Right lobe of liver (tissue), 6 donors: ENCODE data around the gene TTBK2. TPM values are rescaled to one million over a fixed set of nuclear protein-coding genes. Genes with fewer than 3 reads are reported as not detected.

Experiments
- ATAC-seq, 4 donors: fragments of 200-7000 bp; cut with Tn5 transposase; one replicate each; pipeline ENCODE4 v1.9.1; 2020; ENCODE audit warnings: mild to moderate bottlenecking in 4 of 4, moderate library complexity in 4 of 4
- DNase-seq, 3 donors: peaks; one replicate each; pipeline ENCODE4 v3.0.0-alpha.2; 2020
- H3K27ac ChIP-seq, 3 donors: fragments of 200-600 bp; one replicate each; pipeline ENCODE4 v1.8.0; 2022
- H3K27me3 ChIP-seq, 2 donors: fragments of 200-600 bp; one replicate each; pipeline ENCODE4 v1.8.0; 2022
- H3K36me3 ChIP-seq, 4 donors: fragments of 200-600 bp; sonication (generic) in 1 of 4; one replicate each; pipeline versions ENCODE4 v1.5.1 to v1.8.0; 2017 to 2022; ENCODE audit warnings: control low read depth in 1 of 4
- H3K4me1 ChIP-seq, 4 donors: fragments of 200-600 bp; sonication (generic) in 1 of 4; one replicate each; pipeline versions ENCODE4 v1.5.1 to v1.8.0; 2017 to 2022; ENCODE audit warnings: control low read depth in 1 of 4
- H3K4me3 ChIP-seq, 3 donors: fragments of 200-600 bp; one replicate each; pipeline ENCODE4 v1.8.0; 2022
- H3K9me3 ChIP-seq, 4 donors: fragments of 200-600 bp; sonication (generic) in 1 of 4; one replicate each; pipeline versions ENCODE4 v1.5.1 to v1.8.0; 2017 to 2022; ENCODE audit warnings: control low read depth in 1 of 4
- POLR2A ChIP-seq: fragments of 450-650 bp; IDR thresholded peaks from one replicate; pipeline ENCODE4 v1.6.1; 2017; ENCODE audit warnings: antibody characterized with exemption, mild to moderate bottlenecking
- WGBS: methylation state at CpG from one replicate; pipeline ENCODE4 v1.1.6; 2018; ENCODE audit warnings: low coverage, low lambda C conversion rate; ENCODE audit not compliant: insufficient coverage; ENCODE audit errors: missing lambda C conversion rate; 5-methylcytosine and 5-hydroxymethylcytosine counted together
- intact Hi-C, 2 donors: fragments of 100-400 bp; cut with DNase I; formaldehyde crosslinking; loops; one replicate each; pipeline versions ENCODE4 v1.11.2 to v1.14.1; 2022
- total RNA-seq, 6 experiments: library from RNA; depleted of rRNA in 2 of 6; stranded (reverse); fragments of >200 nt in 2 of 6; fragmentation: NEBNext Ultra II Directional in 3 of 6; extraction: Animal tissue kit (Norgen Biotek cat#: 25700) in 3 of 6; gene quantifications; one replicate each; pipeline versions ENCODE4 v1.1.0 to v1.2.4, GENCODE V29; 2016 to 2023
- TF ChIP-seq, protein P1 (sequence below), 4 donors: fragments of 200-600 bp in 3 of 4; fragments of 450-650 bp in 1 of 4; IDR thresholded peaks; one replicate each; pipeline versions ENCODE4 v1.5.1 to v1.8.0; 2016 to 2022; ENCODE audit warnings: antibody characterized with exemption in 4 of 4, mild to moderate bottlenecking in 2 of 4
- donor health status: DM: no; HTN: yes; CAD: no.
- donor health status: DM: no; HTN: no; CAD: no.
- donor health status: DM: no; HTN: no; CAD: no.
- donor health status: DM: no; HTN: yes; CAD: no.
- donor health status: DM: no; HTN: yes; CAD: no.

The TTBK2 gene
- total RNA-seq, 6 experiments from 2014 or later = 4.9 to 6.8 (median 5.5) TPM

DNA sequence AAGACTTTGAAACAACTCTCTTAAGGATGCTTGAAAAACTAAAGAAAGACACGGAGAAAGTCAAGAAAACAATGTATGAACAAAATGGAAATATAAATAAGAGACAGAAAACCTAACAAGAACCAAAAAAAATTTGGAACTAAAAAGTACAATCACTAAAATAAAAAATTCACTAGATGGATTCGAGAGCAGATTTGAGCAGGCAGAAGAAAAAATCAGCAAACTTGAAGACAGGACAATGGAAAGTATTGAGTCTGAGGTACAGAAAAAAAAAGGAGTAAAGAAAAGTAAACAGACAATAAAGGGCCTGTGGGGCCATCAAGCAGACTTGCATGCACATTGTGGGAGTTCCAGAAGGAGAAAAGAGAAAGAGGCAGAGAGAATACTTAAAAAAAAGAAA, 170.3 kb downstream of the TTBK2 start:
- DNase-seq (no peak), ATAC-seq (no peak)
- WGBS = 97% methylated on average over 2 of the region's 2 CpGs
- Histone ChIP-seq H3K9me3 (no peaks in the 10 kb centered on the region), H3K4me3 (no peak overlapping the region), H3K36me3 (no peaks in the 10 kb centered on the region), H3K27ac (no peak overlapping the region), H3K27me3 (no peaks in the 10 kb centered on the region), H3K4me1 (no peaks in the 10 kb centered on the region)
- intact Hi-C loops = no loop called here
- TF ChIP-seq, protein P1, sequence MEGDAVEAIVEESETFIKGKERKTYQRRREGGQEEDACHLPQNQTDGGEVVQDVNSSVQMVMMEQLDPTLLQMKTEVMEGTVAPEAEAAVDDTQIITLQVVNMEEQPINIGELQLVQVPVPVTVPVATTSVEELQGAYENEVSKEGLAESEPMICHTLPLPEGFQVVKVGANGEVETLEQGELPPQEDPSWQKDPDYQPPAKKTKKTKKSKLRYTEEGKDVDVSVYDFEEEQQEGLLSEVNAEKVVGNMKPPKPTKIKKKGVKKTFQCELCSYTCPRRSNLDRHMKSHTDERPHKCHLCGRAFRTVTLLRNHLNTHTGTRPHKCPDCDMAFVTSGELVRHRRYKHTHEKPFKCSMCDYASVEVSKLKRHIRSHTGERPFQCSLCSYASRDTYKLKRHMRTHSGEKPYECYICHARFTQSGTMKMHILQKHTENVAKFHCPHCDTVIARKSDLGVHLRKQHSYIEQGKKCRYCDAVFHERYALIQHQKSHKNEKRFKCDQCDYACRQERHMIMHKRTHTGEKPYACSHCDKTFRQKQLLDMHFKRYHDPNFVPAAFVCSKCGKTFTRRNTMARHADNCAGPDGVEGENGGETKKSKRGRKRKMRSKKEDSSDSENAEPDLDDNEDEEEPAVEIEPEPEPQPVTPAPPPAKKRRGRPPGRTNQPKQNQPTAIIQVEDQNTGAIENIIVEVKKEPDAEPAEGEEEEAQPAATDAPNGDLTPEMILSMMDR (IDR thresholded peaks at IDR 0.05) = no peak
- no peak for TF ChIP-seq POLR2A

DNA sequence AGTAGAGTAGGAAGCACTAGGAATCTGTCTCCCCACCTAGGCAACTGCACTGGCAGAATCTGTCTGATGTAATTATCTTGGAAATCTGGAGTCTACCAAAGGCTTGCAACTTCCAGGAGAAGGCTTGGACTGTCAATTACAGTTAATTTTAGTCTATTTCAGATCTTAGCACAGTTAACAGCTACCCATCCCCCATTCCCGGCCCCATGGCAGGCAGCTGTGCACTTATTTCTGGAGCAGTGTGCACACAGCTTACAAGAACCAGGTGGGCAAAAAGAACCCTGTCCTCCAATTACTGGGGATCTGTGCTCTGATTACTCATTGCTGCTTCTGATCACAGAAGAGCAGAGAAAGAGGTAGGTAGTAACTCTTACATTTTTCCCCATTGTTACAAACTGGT, 171.3 kb downstream of the TTBK2 start:
- H3K27ac ChIP-seq = no peak overlapping the region
- TF ChIP-seq, protein P1 (IDR thresholded peaks at IDR 0.05) = no peak
- no peak for TF ChIP-seq POLR2A
- WGBS = 100% methylated on average over 1 of the region's 1 CpG
- no peak for DNase-seq
- no peak for ATAC-seq
- intact Hi-C loops = no loop called here
- no peak overlapping the region for H3K4me3 ChIP-seq
- H3K36me3 ChIP-seq = no peaks in the 10 kb centered on the region
- H3K9me3 ChIP-seq = no peaks in the 10 kb centered on the region
- H3K27me3 ChIP-seq = no peaks in the 10 kb centered on the region
- peaks cover 0 to 7% (median 0%) of the 10 kb centered on the region in 4 donors for H3K4me1 ChIP-seq

DNA sequence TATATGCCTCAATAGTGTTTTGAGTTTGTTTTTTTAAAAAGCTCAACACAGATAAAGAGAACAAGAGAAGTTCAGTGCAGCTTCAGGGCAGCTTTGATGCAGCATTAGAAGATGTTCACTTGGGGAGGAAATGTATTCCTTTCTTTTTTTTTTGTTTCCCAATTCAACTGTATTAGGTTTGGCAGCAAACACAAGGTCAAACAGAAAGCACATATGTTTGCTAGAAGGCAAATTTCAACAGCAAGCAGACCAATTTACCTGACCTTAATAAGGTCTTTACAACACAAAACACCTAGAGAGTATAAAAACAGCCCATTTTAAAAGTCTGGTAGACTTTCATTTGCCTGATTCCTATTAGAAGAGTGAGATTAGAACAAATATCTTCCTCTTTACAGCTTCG, 176.4 kb downstream of the TTBK2 start:
- Histone ChIP-seq H3K36me3 (no peaks in the 10 kb centered on the region), H3K4me1 (peaks cover 0 to 10% (median 0%) of the 10 kb centered on the region in 4 donors), H3K27me3 (no peaks in the 10 kb centered on the region), H3K9me3 (no peaks in the 10 kb centered on the region), H3K4me3 (no peak overlapping the region), H3K27ac (no peak overlapping the region)
- TF ChIP-seq, protein P1 (IDR thresholded peaks at IDR 0.05) = no peak
- no peak for TF ChIP-seq POLR2A
- intact Hi-C loops = no loop called here
- DNase-seq = no peak
- WGBS = 84% methylated on average over 1 of the region's 1 CpG
- ATAC-seq = peak; percentile 69 to 87 (median 72)

DNA sequence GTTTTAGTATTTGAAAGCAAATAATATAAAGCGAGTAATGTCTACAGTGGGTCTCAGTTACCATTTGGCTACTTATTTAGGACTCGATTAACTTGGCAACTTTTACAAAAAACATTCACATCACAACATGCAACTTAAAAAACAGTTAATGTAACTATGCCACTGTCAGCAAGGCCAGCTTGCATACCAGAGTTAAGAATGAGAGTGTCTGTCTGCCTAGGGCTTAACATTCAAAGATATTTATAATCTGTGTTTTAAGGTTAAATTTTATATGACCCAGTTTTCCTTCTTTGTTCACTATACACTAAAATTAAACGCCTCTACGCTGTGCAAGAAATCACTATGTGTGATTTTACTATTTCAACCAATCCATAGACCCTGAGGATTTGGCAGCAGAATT, 178.4 kb downstream of the TTBK2 start:
- Histone ChIP-seq H3K27me3 (no peaks in the 10 kb centered on the region), H3K36me3 (no peaks in the 10 kb centered on the region), H3K4me3 (no peak overlapping the region), H3K4me1 (peaks cover 0 to 18% (median 2%) of the 10 kb centered on the region in 4 donors), H3K27ac (no peak overlapping the region), H3K9me3 (no peaks in the 10 kb centered on the region)
- DNase-seq = no peak
- intact Hi-C loops = no loop called here
- WGBS = 96% methylated on average over 4 of the region's 4 CpGs
- TF ChIP-seq, protein P1 (IDR thresholded peaks at IDR 0.05) = no peak
- TF ChIP-seq POLR2A = no peak
- ATAC-seq = no peak

DNA sequence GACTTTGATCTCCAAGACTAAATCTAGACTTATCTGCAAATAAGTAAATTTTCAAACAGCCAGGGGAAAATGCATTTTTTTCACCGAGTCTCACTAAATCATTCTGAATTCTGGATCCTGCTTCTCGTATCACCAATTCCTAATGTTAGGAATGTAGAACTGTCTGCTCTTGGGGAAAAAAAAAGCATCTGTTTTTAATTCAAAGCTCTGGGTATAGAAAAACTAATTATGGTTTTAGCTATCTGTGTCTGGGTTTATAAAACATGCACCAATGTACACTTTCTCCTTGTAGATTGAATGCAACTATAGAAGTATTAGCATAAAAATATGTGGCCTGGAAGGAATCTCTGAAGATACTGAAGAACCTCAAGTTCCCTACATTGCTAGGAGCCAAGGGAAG, 178.9 kb downstream of the TTBK2 start:
- WGBS = 87% methylated on average over 2 of the region's 2 CpGs
- no peaks in the 10 kb centered on the region for H3K9me3 ChIP-seq
- H3K36me3 ChIP-seq = no peaks in the 10 kb centered on the region
- H3K4me3 ChIP-seq = no peak overlapping the region
- intact Hi-C loops = no loop called here
- peaks cover 0 to 18% (median 2%) of the 10 kb centered on the region in 4 donors for H3K4me1 ChIP-seq
- no peaks in the 10 kb centered on the region for H3K27me3 ChIP-seq
- ATAC-seq (no peak), DNase-seq (no peak)
- H3K27ac ChIP-seq = no peak overlapping the region
- no peak for TF ChIP-seq POLR2A
- TF ChIP-seq, protein P1 (IDR thresholded peaks at IDR 0.05) = no peak
